GM12878 (cell line): ENCODE data around the gene PCDH15. TPM values are rescaled to one million over a fixed set of nuclear protein-coding genes. Genes with fewer than 3 reads are reported as not detected.

Experiments used
- ATAC-seq: fragments of 200-7000 bp; cut with Tn5 transposase; 3 replicates; pipeline ENCODE4 v1.9.1; 2020; ENCODE audit warnings: mild to moderate bottlenecking, moderate library complexity
- BruUV-seq: library from RNA; stranded (reverse); fragments of 400-500 nt; replicated peaks from 2 replicates; lab custom pipeline; 2021; lab: Mats Ljungman, UMichigan
- CTCF ChIA-PET: fragments of 300-600 bp; sonication (Branson Sonifier 250); formaldehyde crosslinking; extraction: SDS; loops from one replicate; lab custom pipeline; 2021; ENCODE audit warnings: inconsistent platforms; lab: Yijun Ruan, JAX
- POLR2A ChIA-PET: fragments of 350-600 bp; formaldehyde crosslinking; extraction: SDS; loops from one replicate; lab custom pipeline; 2021; ENCODE audit warnings: inconsistent platforms; lab: Charles Lee
- RAD21 ChIA-PET: fragments of 300-600 bp; sonication (Branson Sonifier 250); formaldehyde crosslinking; loops from one replicate; lab custom pipeline; 2023; ENCODE audit warnings: antibody characterized with exemption; ENCODE audit not compliant: unreplicated experiment; lab: Charles Lee
- SMC1A ChIA-PET: fragments of 300-600 bp; sonication (Branson Sonifier 250); formaldehyde crosslinking; loops from one replicate; lab custom pipeline; 2023; ENCODE audit not compliant: unreplicated experiment, uncharacterized antibody; lab: Charles Lee
- DNase-seq: peaks from one replicate; pipeline ENCODE4 v3.0.0-alpha.2; 2011; ENCODE audit warnings: low read depth, low spot score
- FAIRE-seq: peaks from 3 replicates; lab custom pipeline; 2011; peaks lifted over from hg19 to GRCh38; lab: Jason Lieb, UNC
- H2AFZ ChIP-seq: 2 replicates; pipeline ENCODE4 v1.6.0; 2011; ENCODE audit warnings: low read depth, low read length, control low read depth; ENCODE audit not compliant: control insufficient read depth
- H3K27ac ChIP-seq: 2 replicates; pipeline ENCODE4 v1.5.1; 2011; ENCODE audit warnings: control low read depth; ENCODE audit not compliant: control insufficient read depth, insufficient read depth
- H3K27me3 ChIP-seq, 2 experiments: replicated peaks in 1 of 2; 2 replicates each; pipeline versions ENCODE4 v1.6.0 to v1.6.1; 2011; ENCODE audit warnings: low read length in 1 of 2; ENCODE audit not compliant: control insufficient read depth in 2 of 2, insufficient read depth in 2 of 2
- H3K36me3 ChIP-seq, 2 experiments: 2 replicates each; pipeline ENCODE4 v1.5.1; 2011; ENCODE audit warnings: low read length in 1 of 2; ENCODE audit not compliant: control insufficient read depth in 2 of 2, insufficient read depth in 2 of 2
- H3K4me1 ChIP-seq: 2 replicates; pipeline ENCODE4 v1.6.1; 2011; ENCODE audit warnings: mild to moderate bottlenecking, low read length, moderate library complexity, mixed read lengths; ENCODE audit not compliant: control insufficient read depth, insufficient read depth
- H3K4me2 ChIP-seq: 2 replicates; pipeline ENCODE4 v1.6.0; 2011; ENCODE audit warnings: control low read depth; ENCODE audit not compliant: control insufficient read depth, insufficient read depth
- H3K4me3 ChIP-seq: fragments of 200-600 bp; sonication (generic); 2 replicates; pipeline ENCODE4 v1.5.1; 2016
- H3K79me2 ChIP-seq: 2 replicates; pipeline ENCODE4 v1.6.0; 2011; ENCODE audit warnings: low read length; ENCODE audit not compliant: control insufficient read depth, insufficient read depth
- H3K9ac ChIP-seq: 2 replicates; pipeline ENCODE4 v1.8.0; 2011; ENCODE audit warnings: low read length, control low read depth, mixed read lengths; ENCODE audit not compliant: control insufficient read depth, insufficient read depth
- H3K9me3 ChIP-seq: replicated peaks from 3 replicates; pipeline ENCODE4 v1.5.1; 2011; ENCODE audit warnings: mild to moderate bottlenecking, low read length; ENCODE audit not compliant: control insufficient read depth, insufficient read depth
- H4K20me1 ChIP-seq: 2 replicates; pipeline ENCODE4 v1.6.0; 2011; ENCODE audit not compliant: control insufficient read depth, insufficient read depth
- CHD4 ChIP-seq: fragments of 200-600 bp; sonication (generic); IDR thresholded peaks from 2 replicates; pipeline ENCODE4 v1.6.1; 2016; ENCODE audit warnings: mild to moderate bottlenecking
- CREM ChIP-seq: IDR thresholded peaks from 2 replicates; pipeline ENCODE4 v1.6.1; 2014; ENCODE audit warnings: antibody characterized with exemption, low read depth
- MTA3 ChIP-seq: IDR thresholded peaks from 2 replicates; pipeline ENCODE4 v1.6.1; 2012; ENCODE audit warnings: low read length, inconsistent platforms, borderline replicate concordance
- NFYA ChIP-seq: IDR thresholded peaks from 2 replicates; pipeline ENCODE4 v1.6.1; 2011; ENCODE audit warnings: low read depth, mild to moderate bottlenecking, low read length, improper control_type of control experiment, borderline replicate concordance
- NR2F1 ChIP-seq: fragments of 450-650 bp; conservative IDR thresholded peaks from 2 replicates; pipeline ENCODE4 v1.6.1; 2017; ENCODE audit warnings: mild to moderate bottlenecking
- POLR2A ChIP-seq: IDR thresholded peaks from 2 replicates; pipeline ENCODE4 v1.6.1; 2011; ENCODE audit warnings: low read depth, mild to moderate bottlenecking, low read length
- STAT1 ChIP-seq: fragments of 450-650 bp; conservative IDR thresholded peaks from 2 replicates; pipeline ENCODE4 v1.6.1; 2014; ENCODE audit warnings: antibody characterized with exemption, mild to moderate bottlenecking
- WGBS: methylation state at CpG from one replicate; pipeline ENCODE4 v1.1.6; 2016; ENCODE audit warnings: low lambda C conversion rate; ENCODE audit not compliant: insufficient replicate concordance, insufficient coverage; ENCODE audit errors: missing lambda C conversion rate; 5-methylcytosine and 5-hydroxymethylcytosine counted together
- in situ Hi-C: fragments of 300-500 bp; cut with MboI; formaldehyde crosslinking; loops from 9 replicates; pipeline ENCODE4 v1.14.3; 2018; ENCODE audit warnings: mixed read lengths
- intact Hi-C: fragments of 100-400 bp; cut with micrococcal nuclease; formaldehyde crosslinking; loops from one replicate; pipeline ENCODE4 v1.14.2; 2022; ENCODE audit not compliant: unreplicated experiment
- polyA plus RNA-seq, 11 experiments: library from polyadenylated mRNA; depleted of rRNA in 4 of 11; unstranded in 6 of 11; stranded (reverse) in 5 of 11; fragments of >200 nt; fragmentation: Nextera tagmentation in 4 of 11; fragmentation: Illumina TruSeq in 1 of 11; extraction: Ambion mirVana in 4 of 11; extraction: Trizol in 1 of 11; gene quantifications; 1 replicate in 1 of 11; 2 replicates in 10 of 11; pipeline versions ENCODE4 v1.2.1 to v1.2.3, GENCODE V29; 2011 to 2016; ENCODE audit warnings: inconsistent platforms in 2 of 11, missing spikeins in 2 of 11, low read depth in 1 of 11
- total RNA-seq, 4 experiments: library from RNA; depleted of rRNA in 3 of 4; stranded (reverse); fragments of >200 nt in 3 of 4; fragmentation: Illumina TruSeq in 1 of 4; extraction: Trizol in 1 of 4; gene quantifications; 2 replicates each; pipeline versions ENCODE4 v1.2.1 to v1.2.3, GENCODE V29; 2013 to 2021
- TF ChIP-seq, protein P1 (sequence below): IDR thresholded peaks from 2 replicates; pipeline ENCODE4 v1.6.1; 2011; ENCODE audit warnings: low read depth, low read length, improper control_type of control experiment, borderline replicate concordance

Gene PCDH15
- total and polyA plus RNA-seq, 10 of the 15 experiments (the other 5 are each of a cell fraction or from before 2014, with no cell fraction given) = 0.03 to 0.52 (median 0.07) TPM; not detected in 6

DNA sequence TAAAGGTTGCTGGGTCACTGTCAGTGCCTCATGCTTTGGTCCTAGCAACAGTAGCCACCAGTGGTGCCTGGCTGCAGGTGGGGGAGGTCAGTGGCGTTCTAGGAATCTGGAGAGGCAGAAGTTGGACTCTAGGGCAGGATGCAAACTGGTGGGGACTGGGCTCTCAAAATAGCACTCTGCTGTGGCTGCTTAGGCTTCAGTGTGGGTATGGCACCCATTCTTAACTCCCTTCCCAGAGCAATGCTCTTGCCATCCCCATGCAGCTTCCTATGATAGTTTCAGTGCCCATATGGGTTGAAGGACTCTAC, 330.8 kb downstream of the PCDH15 start (continued):
- TF ChIP-seq, protein P1, sequence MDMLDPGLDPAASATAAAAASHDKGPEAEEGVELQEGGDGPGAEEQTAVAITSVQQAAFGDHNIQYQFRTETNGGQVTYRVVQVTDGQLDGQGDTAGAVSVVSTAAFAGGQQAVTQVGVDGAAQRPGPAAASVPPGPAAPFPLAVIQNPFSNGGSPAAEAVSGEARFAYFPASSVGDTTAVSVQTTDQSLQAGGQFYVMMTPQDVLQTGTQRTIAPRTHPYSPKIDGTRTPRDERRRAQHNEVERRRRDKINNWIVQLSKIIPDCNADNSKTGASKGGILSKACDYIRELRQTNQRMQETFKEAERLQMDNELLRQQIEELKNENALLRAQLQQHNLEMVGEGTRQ = no peak
- TF ChIP-seq NFYA (no peak), CREM (no peak), CHD4 (no peak)

DNA sequence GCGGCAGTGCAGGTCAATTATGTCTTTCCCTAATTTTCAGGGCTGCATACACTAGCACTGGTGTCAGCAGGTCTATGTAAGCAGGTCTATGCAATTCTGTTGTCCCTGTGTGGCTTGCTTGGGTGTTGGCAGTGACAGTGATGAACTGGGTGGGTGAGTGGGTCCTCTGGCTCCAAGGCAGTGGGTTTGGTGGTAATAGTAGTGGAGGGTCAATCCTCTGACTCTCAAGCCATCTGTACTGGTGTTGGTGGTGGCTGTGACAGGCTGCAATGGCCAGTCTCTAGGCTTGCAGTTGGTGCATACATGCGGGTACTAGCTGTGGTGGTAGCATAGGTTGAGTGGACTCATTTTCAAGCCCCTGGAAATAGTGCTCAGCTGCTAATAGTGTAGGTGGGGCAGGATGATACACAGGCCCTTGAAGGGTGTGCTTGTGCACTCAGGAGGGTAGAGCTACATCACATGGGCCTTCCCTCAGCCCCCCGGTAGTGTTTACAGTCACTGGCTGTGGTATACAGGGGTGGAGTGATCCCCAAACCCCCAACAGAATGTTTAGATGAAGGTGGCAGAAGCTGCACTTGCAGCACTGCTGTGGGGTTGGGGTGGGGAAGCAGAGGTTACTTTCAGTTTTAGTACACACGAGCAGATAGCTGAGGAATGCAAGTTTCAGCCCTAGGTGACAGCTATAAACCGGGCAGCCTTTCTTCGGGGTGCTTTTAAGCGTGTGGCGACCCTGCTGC, 331.3 kb downstream of the PCDH15 start:
- Histone ChIP-seq H3K9me3 (no peaks in the 10 kb centered on the region), H3K27ac (no peak overlapping the region), H3K4me3 (no peak overlapping the region), H3K9ac (no peak overlapping the region), H3K36me3 (no peaks in the 10 kb centered on the region), H3K27me3 (no peaks in the 10 kb centered on the region), H3K4me2 (no peak overlapping the region), H2AFZ (no peak overlapping the region), H4K20me1 (no peaks in the 10 kb centered on the region), H3K4me1 (no peaks in the 10 kb centered on the region), H3K79me2 (no peaks in the 10 kb centered on the region)
- DNase-seq (no peak), FAIRE-seq (no peak), ATAC-seq (peak; percentile 73)
- CTCF ChIA-PET = no interaction called here
- SMC1A ChIA-PET = no interaction called here
- intact Hi-C loops (no loop called here), in situ Hi-C loops (no loop called here)
- RAD21 ChIA-PET = no interaction called here
- TF ChIP-seq NR2F1 (0 out of 2 replicates have a peak, but pooled peaks have one; percentile 36), MTA3 (no peak), POLR2A (no peak), STAT1 (no peak)
- 12% methylated on average over 8 of the region's 8 CpGs for WGBS
- POLR2A ChIA-PET = interaction anchor here (0.6 kb wide), 1 partner anchor 148 kb away, joined by 7 read pairs; no protein-coding TSS in a partner anchor
- BruUV-seq = no TSS peak
